ENCODE measurements around the gene BIN1. TPM values are rescaled to one million over a fixed set of nuclear protein-coding genes. Genes with fewer than 3 reads are reported as not detected.
A peak's percentile ranks its signal among the peaks of the same experiment; 100 is the strongest.

Gene BIN1
- total and polyA plus RNA-seq, 7 donors, result 615 to 1,667 (median 1,331) TPM

- intact Hi-C loops (cut with DNase I), result no loop called here
- peak; percentile 14 to 50 for DNase-seq
- Histone ChIP-seq H3K4me1 (peaks cover 92% of the 10 kb centered on the region), H3K4me3 (no peak overlapping the region), H3K27ac (peak overlapping the region; percentile 98), H3K36me3 (ENCODE audit: insufficient read depth in 1 of 2, low read depth in 1 of 2) (no peaks in the 10 kb centered on the region), H3K27me3 (ENCODE audit: insufficient read depth in 3 of 3, low read length in 2 of 3) (no peaks in the 10 kb centered on the region), H3K9me3 (no peaks in the 10 kb centered on the region)
- TF ChIP-seq CTCF (IDR thresholded peaks at IDR 0.05), result no peak
- 54 to 85% (median 54%) methylated on average over 6 of the region's 6 CpGs for WGBS, 3 donors
- no peak for ATAC-seq
Observed at GRCh38 chr2:127088706-127089105, 18.2 kb downstream of the BIN1 start.

GRCh38 chr2:127087791-127088495, 19.0 kb downstream of the BIN1 start:
- intact Hi-C loops (cut with DNase I), result no loop called here
- TF ChIP-seq CTCF (IDR thresholded peaks at IDR 0.05), result no peak
- H3K27me3 ChIP-seq (ENCODE audit: insufficient read depth in 3 of 3, low read length in 2 of 3), result no peaks in the 10 kb centered on the region
- ATAC-seq (peak in 2 of 4 donors; percentile 11 to 32), DNase-seq (peak; percentile 60 to 76)
- H3K9me3 ChIP-seq, result no peaks in the 10 kb centered on the region
- H3K4me3 ChIP-seq, result peak overlapping the region; percentile 47
- H3K4me1 ChIP-seq, result peaks cover 92% of the 10 kb centered on the region
- H3K27ac ChIP-seq, result peak overlapping the region; percentile 98
- H3K36me3 ChIP-seq (ENCODE audit: insufficient read depth in 1 of 2, low read depth in 1 of 2), result no peaks in the 10 kb centered on the region
- WGBS, 3 donors, result 30 to 48% (median 31%) methylated on average over 13 of the region's 13 CpGs

GRCh38 chr2:127086990-127087790, 19.8 kb downstream of the BIN1 start:
- intact Hi-C loops (cut with DNase I), result no loop called here
- peak overlapping the region; percentile 98 for H3K27ac ChIP-seq
- H3K27me3 ChIP-seq (ENCODE audit: insufficient read depth in 3 of 3, low read length in 2 of 3), result no peaks in the 10 kb centered on the region

GRCh38 chr2:127085317-127085681, 21.7 kb downstream of the BIN1 start:
- no peak for TF ChIP-seq CTCF (IDR thresholded peaks at IDR 0.05)
- Histone ChIP-seq H3K4me3 (peak overlapping the region; percentile 29), H3K27ac (peak overlapping the region; percentile 98), H3K36me3 (ENCODE audit: insufficient read depth in 1 of 2, low read depth in 1 of 2) (no peaks in the 10 kb centered on the region), H3K9me3 (no peaks in the 10 kb centered on the region), H3K4me1 (peaks cover 92% of the 10 kb centered on the region), H3K27me3 (ENCODE audit: insufficient read depth in 3 of 3, low read length in 2 of 3) (no peaks in the 10 kb centered on the region)
- DNase-seq (peak; percentile 34 to 60), ATAC-seq (no peak)
- WGBS, 3 donors, result 37 to 69% (median 39%) methylated on average over 9 of the region's 9 CpGs
- intact Hi-C loops (cut with DNase I), result no loop called here

More at GRCh38 chr2:127086990-127087790, 19.8 kb downstream of the BIN1 start:
- H3K36me3 ChIP-seq (ENCODE audit: insufficient read depth in 1 of 2, low read depth in 1 of 2), result no peaks in the 10 kb centered on the region
- ATAC-seq (peak; percentile 9 to 24 (median 14)), DNase-seq (peak; percentile 82 to 85)
- TF ChIP-seq CTCF (IDR thresholded peaks at IDR 0.05), result no peak
- H3K4me1 ChIP-seq, result peaks cover 92% of the 10 kb centered on the region
- peak overlapping the region; percentile 47 for H3K4me3 ChIP-seq
- WGBS, 3 donors, result 7 to 22% (median 8%) methylated on average over 24 of the region's 24 CpGs
- H3K9me3 ChIP-seq, result no peaks in the 10 kb centered on the region

Measured in psoas muscle (tissue), 8 donors.